Measurements from ENCODE around the gene ZNF638.

- TF ChIP-seq, protein P1, sequence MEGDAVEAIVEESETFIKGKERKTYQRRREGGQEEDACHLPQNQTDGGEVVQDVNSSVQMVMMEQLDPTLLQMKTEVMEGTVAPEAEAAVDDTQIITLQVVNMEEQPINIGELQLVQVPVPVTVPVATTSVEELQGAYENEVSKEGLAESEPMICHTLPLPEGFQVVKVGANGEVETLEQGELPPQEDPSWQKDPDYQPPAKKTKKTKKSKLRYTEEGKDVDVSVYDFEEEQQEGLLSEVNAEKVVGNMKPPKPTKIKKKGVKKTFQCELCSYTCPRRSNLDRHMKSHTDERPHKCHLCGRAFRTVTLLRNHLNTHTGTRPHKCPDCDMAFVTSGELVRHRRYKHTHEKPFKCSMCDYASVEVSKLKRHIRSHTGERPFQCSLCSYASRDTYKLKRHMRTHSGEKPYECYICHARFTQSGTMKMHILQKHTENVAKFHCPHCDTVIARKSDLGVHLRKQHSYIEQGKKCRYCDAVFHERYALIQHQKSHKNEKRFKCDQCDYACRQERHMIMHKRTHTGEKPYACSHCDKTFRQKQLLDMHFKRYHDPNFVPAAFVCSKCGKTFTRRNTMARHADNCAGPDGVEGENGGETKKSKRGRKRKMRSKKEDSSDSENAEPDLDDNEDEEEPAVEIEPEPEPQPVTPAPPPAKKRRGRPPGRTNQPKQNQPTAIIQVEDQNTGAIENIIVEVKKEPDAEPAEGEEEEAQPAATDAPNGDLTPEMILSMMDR (IDR thresholded peaks at IDR 0.05): no peak
- no peak for TF ChIP-seq POLR2AphosphoS5 (IDR thresholded peaks at IDR 0.05; ENCODE audit: low read depth, low read length)
Measured at GRCh38 chr2:71454221-71455010, 122.8 kb downstream of the ZNF638 start.

Data from Panc1 (cell line).